ENCODE results near the gene VPS13D. TPM values are rescaled to one million over a fixed set of nuclear protein-coding genes. Genes with fewer than 3 reads are reported as not detected.

VPS13D gene
- total and polyA plus RNA-seq, 10 of the 15 experiments (the other 5 are each of a cell fraction or from before 2014, with no cell fraction given): 1.4 to 16.9 (median 8.5) TPM

DNA sequence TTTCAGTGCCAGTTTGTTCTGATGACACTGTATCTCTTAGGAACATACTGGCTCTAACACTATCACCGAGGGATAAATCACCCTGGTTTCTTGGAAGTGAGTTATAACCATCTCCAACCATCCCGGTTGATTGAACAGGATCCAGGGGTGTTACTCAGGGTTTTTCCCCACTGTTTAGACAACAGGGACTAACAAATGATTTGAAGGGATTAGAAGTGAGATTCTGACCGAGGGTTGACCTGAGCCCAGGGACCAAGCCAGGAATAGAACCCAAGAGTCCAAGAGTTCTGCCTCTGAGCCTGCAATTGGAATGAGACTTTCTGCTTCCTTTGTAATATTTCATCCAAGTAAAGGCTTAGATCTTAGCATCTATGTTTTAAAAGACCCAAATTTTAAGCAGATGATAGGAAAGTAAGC, 234.2 kb downstream of the VPS13D start:
- no TSS peak for BruUV-seq (replicated peaks)
- ChIA-PET SMC1A (ENCODE audit: uncharacterized antibody, unreplicated experiment) (interaction anchor here (1.7 kb wide), 1 partner anchor 14 kb away, joined by 4 read pairs; no protein-coding TSS in a partner anchor), RAD21 (ENCODE audit: unreplicated experiment) (no interaction called here), POLR2A (no interaction called here), CTCF (no interaction called here)
- H4K20me1 ChIP-seq (ENCODE audit: control insufficient read depth, insufficient read depth): no peaks in the 10 kb centered on the region
- H3K4me1 ChIP-seq (ENCODE audit: control insufficient read depth, insufficient read depth, low read length): no peaks in the 10 kb centered on the region
- in situ Hi-C loops (cut with MboI): no loop called here
- WGBS (ENCODE audit: insufficient coverage, insufficient replicate concordance, low lambda C conversion rate, missing lambda C conversion rate): 95% methylated on average over 3 of the region's 3 CpGs
- no peak overlapping the region for H3K9ac ChIP-seq (ENCODE audit: control insufficient read depth, insufficient read depth, low read length)
- intact Hi-C loops (cut with micrococcal nuclease; ENCODE audit: unreplicated experiment): no loop called here
- H3K9me3 ChIP-seq (replicated peaks; ENCODE audit: control insufficient read depth, insufficient read depth, low read length): no peaks in the 10 kb centered on the region
- TF ChIP-seq JUND (IDR thresholded peaks at IDR 0.05; ENCODE audit: low read depth, low read length) (no peak), FOS (IDR thresholded peaks at IDR 0.05; ENCODE audit: borderline replicate concordance, extremely low read depth, insufficient read length) (no peak)
- H3K79me2 ChIP-seq (ENCODE audit: control insufficient read depth, insufficient read depth, low read length): no peaks in the 10 kb centered on the region
- H3K36me3 ChIP-seq (ENCODE audit: control insufficient read depth in 2 of 2, insufficient read depth in 2 of 2, low read length in 1 of 2): peaks cover 1 to 7% of the 10 kb centered on the region in 2 experiments; a peak in 3 of 4 replicates
- H2AFZ ChIP-seq (ENCODE audit: control insufficient read depth, low read depth, low read length): no peak overlapping the region
- ATAC-seq (no peak), FAIRE-seq (no peak), DNase-seq (ENCODE audit: low read depth, low spot score) (no peak)
- no peak overlapping the region for H3K4me2 ChIP-seq (ENCODE audit: control insufficient read depth, insufficient read depth)
- no peak overlapping the region for H3K4me3 ChIP-seq
- no peaks in the 10 kb centered on the region for H3K27me3 ChIP-seq (replicated peaks in 1 of 2; ENCODE audit: control insufficient read depth in 2 of 2, insufficient read depth in 2 of 2, low read length in 1 of 2)
- no peak overlapping the region for H3K27ac ChIP-seq (ENCODE audit: control insufficient read depth, insufficient read depth)

DNA sequence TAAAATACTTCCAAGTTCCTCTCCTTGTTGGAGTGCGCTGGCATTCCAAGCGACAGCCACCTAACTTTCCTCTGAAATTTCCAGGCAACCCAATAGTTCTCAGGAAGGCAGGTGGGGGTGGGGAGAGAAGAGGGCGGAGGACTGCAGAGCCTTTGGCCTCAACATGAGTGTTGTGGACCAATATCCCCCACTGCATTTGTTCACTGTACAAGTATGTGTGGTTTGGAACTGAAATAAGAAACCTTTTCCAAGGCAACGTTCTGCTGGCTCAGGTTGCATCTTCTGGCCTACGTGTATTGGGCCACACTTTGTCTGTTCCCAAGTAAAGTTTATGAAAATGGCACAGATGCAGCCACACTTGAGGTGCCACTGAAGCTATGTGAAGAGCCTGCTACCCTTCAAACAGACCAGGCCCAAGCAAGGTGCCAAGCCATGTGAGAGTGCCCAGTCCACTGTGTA, 234.8 kb downstream of the VPS13D start:
- ChIA-PET CTCF (no interaction called here), SMC1A (ENCODE audit: uncharacterized antibody, unreplicated experiment) (no interaction called here), POLR2A (no interaction called here), RAD21 (ENCODE audit: unreplicated experiment) (no interaction called here)
- no peaks in the 10 kb centered on the region for H3K27me3 ChIP-seq (replicated peaks in 1 of 2; ENCODE audit: control insufficient read depth in 2 of 2, insufficient read depth in 2 of 2, low read length in 1 of 2)
- no peak for DNase-seq (ENCODE audit: low read depth, low spot score)
- H3K4me3 ChIP-seq: no peak overlapping the region
- no peak overlapping the region for H3K27ac ChIP-seq (ENCODE audit: control insufficient read depth, insufficient read depth)
- no peaks in the 10 kb centered on the region for H3K9me3 ChIP-seq (replicated peaks; ENCODE audit: control insufficient read depth, insufficient read depth, low read length)
- no peaks in the 10 kb centered on the region for H4K20me1 ChIP-seq (ENCODE audit: control insufficient read depth, insufficient read depth)
- intact Hi-C loops (cut with micrococcal nuclease; ENCODE audit: unreplicated experiment): no loop called here
- TF ChIP-seq SPI1 (IDR thresholded peaks at IDR 0.05; ENCODE audit: borderline replicate concordance, insufficient read depth, low read depth, low read length) (no peak), SMARCA5 (IDR thresholded peaks at IDR 0.05) (no peak), FOS (IDR thresholded peaks at IDR 0.05; ENCODE audit: borderline replicate concordance, extremely low read depth, insufficient read length) (no peak), GABPA (IDR thresholded peaks at IDR 0.05; ENCODE audit: low read depth) (no peak), SREBF2 (IDR thresholded peaks at IDR 0.05; ENCODE audit: low read length) (no peak)
- peaks cover 1 to 7% of the 10 kb centered on the region in 2 experiments; a peak in 3 of 4 replicates for H3K36me3 ChIP-seq (ENCODE audit: control insufficient read depth in 2 of 2, insufficient read depth in 2 of 2, low read length in 1 of 2)
- H3K4me1 ChIP-seq (ENCODE audit: control insufficient read depth, insufficient read depth, low read length): no peaks in the 10 kb centered on the region
- no TSS peak for BruUV-seq (replicated peaks)
- FAIRE-seq: no peak
- ATAC-seq: no peak
- no peak overlapping the region for H3K4me2 ChIP-seq (ENCODE audit: control insufficient read depth, insufficient read depth)
- in situ Hi-C loops (cut with MboI): no loop called here
- WGBS (ENCODE audit: insufficient coverage, insufficient replicate concordance, low lambda C conversion rate, missing lambda C conversion rate): 94% methylated on average over 5 of the region's 5 CpGs
- H2AFZ ChIP-seq (ENCODE audit: control insufficient read depth, low read depth, low read length): no peak overlapping the region
- H3K79me2 ChIP-seq (ENCODE audit: control insufficient read depth, insufficient read depth, low read length): no peaks in the 10 kb centered on the region
- H3K9ac ChIP-seq (ENCODE audit: control insufficient read depth, insufficient read depth, low read length): no peak overlapping the region
